Lower leg skin (tissue), 4 donors: ENCODE results near the gene PLXNB3. TPM values are rescaled to one million over a fixed set of nuclear protein-coding genes. Genes with fewer than 3 reads are reported as not detected.
"Not testable (repeated sequence)": the region's sequence is repeated elsewhere in the genome, so short reads cannot be mapped to it uniquely, and the experiment has no call there.

Experiments
- DNase-seq, 2 donors: peaks; one replicate each; pipeline ENCODE4 v3.0.0-alpha.2; 2019; ENCODE audit warnings: low spot score in 2 of 2
- H3K4me3 ChIP-seq: fragments of 200-600 bp; sonication (generic); 2 replicates; pipeline ENCODE4 v1.5.1; 2017; ENCODE audit warnings: mild to moderate bottlenecking, low read depth; ENCODE audit not compliant: poor library complexity, severe bottlenecking
- POLR2A ChIP-seq, 2 donors: fragments of 450-650 bp; IDR thresholded peaks; one replicate each; pipeline ENCODE4 v1.6.1; 2016 to 2017; ENCODE audit warnings: antibody characterized with exemption in 2 of 2, mild to moderate bottlenecking in 1 of 2, moderate library complexity in 1 of 2
- WGBS, 2 donors: methylation state at CpG; one replicate each; pipeline ENCODE4 v1.1.5; 2018; 5-methylcytosine and 5-hydroxymethylcytosine counted together
- intact Hi-C: fragments of 100-400 bp; cut with DNase I; formaldehyde crosslinking; loops from one replicate; pipeline ENCODE4 v1.15.0; 2023; ENCODE audit warnings: low total_unique reads
- total RNA-seq, 4 donors: library from RNA; depleted of rRNA; stranded (reverse); fragments of >200 nt; gene quantifications; one replicate each; pipeline ENCODE4 v1.1.0, GENCODE V29; 2016
- TF ChIP-seq, protein P1 (sequence below), 3 donors: fragments of 450-650 bp; IDR thresholded peaks; one replicate each; pipeline ENCODE4 v1.5.1; 2016; ENCODE audit warnings: antibody characterized with exemption in 3 of 3, mild to moderate bottlenecking in 3 of 3, moderate library complexity in 2 of 3

Gene PLXNB3
- total RNA-seq, 4 donors from 2014 or later = 10.9 to 21.9 (median 12.3) TPM

DNA sequence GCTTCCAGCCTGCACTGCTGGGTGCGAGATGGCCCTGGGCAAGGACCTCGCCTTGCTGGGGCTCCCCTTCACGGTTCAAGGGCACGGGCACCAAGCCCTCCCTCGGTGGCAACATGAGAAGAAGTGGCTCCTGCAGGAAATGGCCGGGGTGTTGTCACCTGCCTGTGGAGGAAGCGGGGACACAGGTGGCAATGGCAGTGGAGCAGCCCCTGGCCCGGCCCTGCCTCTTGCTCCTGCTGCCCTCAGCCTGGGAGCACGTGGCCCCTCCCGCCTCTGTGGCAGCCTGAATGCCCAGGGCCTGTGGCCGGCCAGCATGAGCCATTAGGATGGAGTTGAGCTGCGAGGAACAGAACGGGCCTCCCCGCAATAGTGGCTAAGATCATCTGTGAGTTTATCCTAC, 22.6 kb upstream of the PLXNB3 start:
- no peak overlapping the region for H3K4me3 ChIP-seq
- 94 to 95% methylated on average over 3 to 13 of the region's 14 CpGs for WGBS, 2 donors
- intact Hi-C loops = no loop called here
- peak in 1 of 2 donors; percentile 74 for DNase-seq
- TF ChIP-seq, protein P1, sequence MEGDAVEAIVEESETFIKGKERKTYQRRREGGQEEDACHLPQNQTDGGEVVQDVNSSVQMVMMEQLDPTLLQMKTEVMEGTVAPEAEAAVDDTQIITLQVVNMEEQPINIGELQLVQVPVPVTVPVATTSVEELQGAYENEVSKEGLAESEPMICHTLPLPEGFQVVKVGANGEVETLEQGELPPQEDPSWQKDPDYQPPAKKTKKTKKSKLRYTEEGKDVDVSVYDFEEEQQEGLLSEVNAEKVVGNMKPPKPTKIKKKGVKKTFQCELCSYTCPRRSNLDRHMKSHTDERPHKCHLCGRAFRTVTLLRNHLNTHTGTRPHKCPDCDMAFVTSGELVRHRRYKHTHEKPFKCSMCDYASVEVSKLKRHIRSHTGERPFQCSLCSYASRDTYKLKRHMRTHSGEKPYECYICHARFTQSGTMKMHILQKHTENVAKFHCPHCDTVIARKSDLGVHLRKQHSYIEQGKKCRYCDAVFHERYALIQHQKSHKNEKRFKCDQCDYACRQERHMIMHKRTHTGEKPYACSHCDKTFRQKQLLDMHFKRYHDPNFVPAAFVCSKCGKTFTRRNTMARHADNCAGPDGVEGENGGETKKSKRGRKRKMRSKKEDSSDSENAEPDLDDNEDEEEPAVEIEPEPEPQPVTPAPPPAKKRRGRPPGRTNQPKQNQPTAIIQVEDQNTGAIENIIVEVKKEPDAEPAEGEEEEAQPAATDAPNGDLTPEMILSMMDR (IDR thresholded peaks at IDR 0.05) = no peak
- no peak for TF ChIP-seq POLR2A (IDR thresholded peaks at IDR 0.05)

DNA sequence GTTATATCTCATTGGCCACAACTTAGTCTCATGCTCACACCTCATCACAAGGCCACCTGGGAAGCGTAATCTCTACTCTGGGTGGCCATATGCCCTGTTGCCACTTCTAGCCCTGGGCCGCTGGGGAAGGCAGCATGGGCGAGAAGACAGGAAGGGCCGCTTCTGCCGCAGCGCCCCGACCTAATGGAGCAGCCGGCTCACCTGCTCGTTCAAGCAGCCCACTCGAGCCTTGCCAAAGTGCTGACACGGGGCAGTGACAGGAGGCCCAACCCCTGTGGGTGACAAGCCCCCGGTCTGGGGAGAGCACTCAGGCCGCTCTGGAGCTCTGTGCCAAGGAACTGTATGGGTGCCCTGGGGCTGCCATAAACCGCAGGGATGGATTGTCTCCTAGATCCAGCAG, 21.9 kb upstream of the PLXNB3 start:
- peak in 1 of 2 donors; percentile 82 for DNase-seq
- H3K4me3 ChIP-seq, intact Hi-C loops: not testable (repeated sequence)
- 93 to 94% methylated on average over 12 to 13 of the region's 14 CpGs for WGBS, 2 donors

DNA sequence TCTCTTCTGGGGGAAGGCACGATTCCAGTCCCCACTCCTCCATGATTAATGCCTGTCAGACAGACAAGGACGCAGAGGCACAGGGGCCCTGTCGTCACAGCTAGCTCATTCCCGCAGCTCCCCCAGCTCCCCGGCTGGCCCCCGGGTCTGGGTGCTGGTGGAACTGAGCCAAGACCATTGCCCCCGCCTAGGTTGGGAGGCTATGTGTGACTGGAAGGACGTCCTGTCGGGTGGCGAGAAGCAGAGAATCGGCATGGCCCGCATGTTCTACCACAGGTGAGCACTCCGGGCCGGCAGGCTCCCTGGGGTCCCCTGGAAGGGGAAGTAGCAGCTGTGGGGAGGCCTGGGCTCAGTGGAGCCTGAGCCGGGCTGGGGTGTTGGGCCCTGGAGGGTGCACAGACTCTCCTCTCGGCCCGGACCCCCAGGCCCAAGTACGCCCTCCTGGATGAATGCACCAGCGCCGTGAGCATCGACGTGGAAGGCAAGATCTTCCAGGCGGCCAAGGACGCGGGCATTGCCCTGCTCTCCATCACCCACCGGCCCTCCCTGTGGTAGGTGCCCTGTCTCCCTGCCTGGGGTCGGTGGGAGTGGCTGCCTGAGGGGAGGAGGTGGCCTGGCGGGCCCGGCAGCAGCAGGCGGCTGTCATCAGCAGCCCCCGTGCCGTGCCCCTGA, 21.1 kb upstream of the PLXNB3 start:
- DNase-seq = peak in 1 of 2 donors; percentile 86
- WGBS, 2 donors = 69 to 75% methylated on average over 13 to 32 of the region's 32 CpGs
- intact Hi-C loops, H3K4me3 ChIP-seq: not testable (repeated sequence)

DNA sequence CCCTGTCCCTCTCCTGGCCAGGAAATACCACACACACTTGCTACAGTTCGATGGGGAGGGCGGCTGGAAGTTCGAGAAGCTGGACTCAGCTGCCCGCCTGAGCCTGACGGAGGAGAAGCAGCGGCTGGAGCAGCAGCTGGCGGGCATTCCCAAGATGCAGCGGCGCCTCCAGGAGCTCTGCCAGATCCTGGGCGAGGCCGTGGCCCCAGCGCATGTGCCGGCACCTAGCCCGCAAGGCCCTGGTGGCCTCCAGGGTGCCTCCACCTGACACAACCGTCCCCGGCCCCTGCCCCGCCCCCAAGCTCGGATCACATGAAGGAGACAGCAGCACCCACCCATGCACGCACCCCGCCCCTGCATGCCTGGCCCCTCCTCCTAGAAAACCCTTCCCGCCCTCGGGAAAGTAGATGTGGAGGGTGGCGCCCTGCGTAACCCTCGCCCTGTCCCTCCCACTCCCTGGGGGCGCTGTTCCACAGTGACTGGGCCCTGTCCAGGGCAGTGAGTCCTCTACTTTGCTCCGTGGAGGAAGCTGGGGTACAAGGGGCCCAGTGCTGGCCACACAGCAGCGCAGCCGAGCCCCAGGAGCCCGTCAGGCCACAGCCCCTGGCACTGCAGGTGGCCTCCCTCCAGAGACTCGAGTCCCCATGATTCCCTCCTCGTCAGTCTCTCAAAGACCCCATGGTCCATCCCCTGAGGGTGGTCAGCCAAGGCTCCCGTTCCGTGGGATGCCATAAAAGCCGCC, 20.4 kb upstream of the PLXNB3 start:
- intact Hi-C loops, H3K4me3 ChIP-seq: not testable (repeated sequence)
- peak; percentile 70 to 94 for DNase-seq
- 39 to 40% methylated on average over 4 to 15 of the region's 35 CpGs for WGBS, 2 donors

DNA sequence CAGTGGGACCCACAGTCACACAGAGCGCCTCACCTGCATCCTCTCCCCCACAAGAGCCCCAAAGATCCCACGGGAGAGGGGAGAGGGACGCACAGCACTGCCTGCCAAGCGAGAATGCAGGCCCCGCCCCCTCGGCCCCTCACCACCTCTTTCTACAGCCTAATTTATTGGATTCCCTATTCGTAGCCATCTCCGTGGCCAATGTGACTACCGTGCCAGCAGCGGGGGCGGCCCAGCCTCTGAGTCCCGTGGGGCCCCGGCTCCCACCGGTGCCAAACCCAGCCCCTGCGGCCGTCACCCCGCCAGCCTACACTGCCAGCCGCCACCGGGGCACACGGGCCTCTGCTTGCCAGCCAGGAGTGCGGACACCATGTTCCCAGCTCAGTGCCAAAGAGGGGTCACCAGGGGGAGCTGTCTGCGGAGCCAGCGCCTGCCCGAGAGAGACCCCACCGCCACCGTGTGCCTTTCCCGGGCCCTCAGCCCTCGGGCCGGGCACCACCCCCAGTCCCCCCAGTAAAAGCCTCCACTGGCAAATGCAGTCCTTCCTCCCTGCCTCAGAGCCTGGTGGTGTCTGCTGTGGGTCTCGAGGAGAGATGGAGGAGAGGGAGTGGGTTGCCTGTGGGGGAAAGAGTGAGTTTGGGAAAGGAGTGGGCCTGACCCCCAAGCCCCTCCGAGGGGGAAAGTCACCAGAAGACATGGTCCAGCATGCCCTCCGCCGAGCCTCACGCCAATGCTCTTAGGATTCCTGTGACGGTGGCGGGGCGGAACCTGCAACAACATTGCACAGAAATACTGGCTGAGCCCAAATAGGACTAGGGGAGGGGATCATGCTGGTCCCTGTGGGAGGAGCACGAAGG, 19.6 kb upstream of the PLXNB3 start:
- peak in 1 of 2 donors; percentile 86 for DNase-seq
- TF ChIP-seq POLR2A (IDR thresholded peaks at IDR 0.05) = no peak
- TF ChIP-seq, protein P1 (IDR thresholded peaks at IDR 0.05) = no peak
- H3K4me3 ChIP-seq = no peak overlapping the region
- intact Hi-C loops = no loop called here
- WGBS, 2 donors = 10 to 32% methylated on average over 16 to 37 of the region's 38 CpGs

DNA sequence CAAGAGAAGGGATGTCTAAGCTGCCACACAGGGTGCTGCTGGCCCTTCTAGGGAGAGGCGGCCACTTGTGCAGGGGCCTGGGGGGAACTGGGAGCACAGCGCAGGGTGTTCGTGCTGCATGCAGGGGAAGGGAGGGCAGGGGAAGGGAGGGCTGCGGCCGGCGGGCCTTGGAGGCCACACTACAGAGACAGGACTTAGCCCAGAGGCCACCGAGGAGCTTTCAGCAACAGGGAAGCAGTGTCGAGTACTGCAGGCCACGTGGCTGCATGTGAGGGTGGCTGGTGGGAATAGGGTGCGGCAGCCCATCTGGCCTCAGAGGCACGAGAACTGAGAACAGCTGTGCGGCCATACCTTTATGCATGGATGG, 19.0 kb upstream of the PLXNB3 start:
- H3K4me3 ChIP-seq, intact Hi-C loops: not testable (repeated sequence)
- DNase-seq = peak in 1 of 2 donors; percentile 83
- 20 to 66% methylated on average over 10 to 12 of the region's 12 CpGs for WGBS, 2 donors

DNA sequence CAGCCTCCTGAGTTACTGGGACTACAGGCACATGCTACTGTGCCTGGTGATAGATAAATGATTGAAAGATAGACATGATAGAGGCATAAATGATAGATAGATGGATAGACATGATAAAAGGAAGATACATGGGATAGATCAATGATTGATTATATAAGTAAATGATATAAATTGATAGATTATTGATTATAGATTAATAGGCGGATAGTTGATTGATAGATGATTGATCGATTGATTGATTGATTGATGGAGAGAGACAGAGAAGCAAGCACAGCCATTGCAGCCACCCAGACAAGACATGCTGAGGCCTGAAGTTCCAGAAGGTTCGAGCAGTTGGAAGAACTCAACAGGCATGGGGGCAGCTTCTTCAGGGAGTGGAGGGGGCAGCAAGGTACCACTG, 17.7 kb upstream of the PLXNB3 start:
- TF ChIP-seq, protein P1 (IDR thresholded peaks at IDR 0.05) = no peak
- TF ChIP-seq POLR2A (IDR thresholded peaks at IDR 0.05) = no peak
- no peak for DNase-seq
- no peak overlapping the region for H3K4me3 ChIP-seq
- 82 to 89% methylated on average over 3 of the region's 3 CpGs for WGBS, 2 donors
- intact Hi-C loops = no loop called here

DNA sequence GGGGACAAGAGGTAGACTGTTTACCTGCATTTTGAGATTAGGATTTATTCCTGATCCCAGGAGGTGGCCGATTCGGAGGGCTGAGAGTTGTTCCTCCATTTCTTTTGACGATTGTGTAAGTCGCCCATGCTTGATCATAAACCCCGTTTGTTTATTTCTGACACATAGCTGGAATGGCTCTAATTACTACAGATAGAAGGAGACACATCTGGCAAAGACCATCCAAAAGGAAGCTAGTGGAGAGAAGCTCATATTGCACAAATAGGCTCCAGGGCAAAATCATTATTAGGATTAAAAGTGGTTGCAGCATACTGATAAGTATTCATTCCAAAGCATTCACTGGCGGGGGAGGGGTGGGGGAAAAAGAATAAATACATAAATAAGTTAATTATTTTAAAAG, 17.1 kb upstream of the PLXNB3 start:
- intact Hi-C loops, DNase-seq, H3K4me3 ChIP-seq: not testable (repeated sequence)
- 35 to 66% methylated on average over 6 of the region's 6 CpGs for WGBS, 2 donors

DNA sequence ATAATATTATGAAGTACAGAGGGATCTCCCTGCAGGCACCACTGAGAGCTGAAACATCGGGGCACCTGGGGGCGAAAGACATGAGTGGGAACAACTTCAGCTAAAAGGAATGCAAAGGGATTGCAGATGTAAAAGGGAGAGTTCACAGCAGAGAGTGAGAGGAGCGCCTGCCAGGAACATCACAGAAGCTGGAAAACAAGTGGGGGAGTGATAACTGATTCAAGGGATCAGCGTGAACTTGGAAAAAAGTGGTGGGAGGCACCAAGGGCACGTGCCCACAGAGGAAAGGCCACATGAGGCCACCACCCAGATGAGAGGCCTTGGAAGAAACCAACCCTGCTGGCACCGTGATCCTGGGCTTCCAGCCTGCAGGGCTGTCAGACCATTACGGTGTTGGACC, 15.0 kb upstream of the PLXNB3 start:
- DNase-seq, intact Hi-C loops, H3K4me3 ChIP-seq: not testable (repeated sequence)
- 82 to 85% methylated on average over 7 of the region's 7 CpGs for WGBS, 2 donors
